Left ventricle myocardium inferior (tissue), 1 donor: Measurements from ENCODE around the gene CTCF. TPM values are rescaled to one million over a fixed set of nuclear protein-coding genes. Genes with fewer than 3 reads are reported as not detected.
A peak's percentile ranks its signal among the peaks of the same experiment; 100 is the strongest.

ENCODE experiments used
- DNase-seq: peaks from one replicate; pipeline ENCODE4 v3.0.0-alpha.2; 2020
- H3K27ac ChIP-seq: fragments of 200-600 bp; replicated peaks from 2 replicates; pipeline ENCODE4 v1.8.0; 2021
- H3K27me3 ChIP-seq: fragments of 200-600 bp; 2 replicates; pipeline ENCODE4 v1.8.0; 2021; ENCODE audit warnings: low read depth
- H3K36me3 ChIP-seq: fragments of 200-600 bp; 2 replicates; pipeline ENCODE4 v1.8.0; 2021
- H3K4me1 ChIP-seq: fragments of 200-600 bp; 2 replicates; pipeline ENCODE4 v1.8.0; 2021
- H3K4me3 ChIP-seq: fragments of 200-600 bp; 2 replicates; pipeline ENCODE4 v1.8.0; 2021; ENCODE audit warnings: mild to moderate bottlenecking, moderate library complexity
- H3K9me3 ChIP-seq: fragments of 200-600 bp; replicated peaks from 2 replicates; pipeline ENCODE4 v1.8.0; 2021
- CTCF ChIP-seq: fragments of 200-600 bp; IDR thresholded peaks from 2 replicates; pipeline ENCODE4 v1.8.0; 2021; ENCODE audit warnings: antibody characterized with exemption, mild to moderate bottlenecking, borderline replicate concordance
- intact Hi-C: fragments of 100-400 bp; cut with micrococcal nuclease; formaldehyde crosslinking; loops from one replicate; pipeline ENCODE4 v1.11.0; 2022
- total RNA-seq: library from RNA; stranded (reverse); fragmentation: NEBNext Ultra II Directional; extraction: Animal tissue kit (Norgen Biotek cat#: 25700); gene quantifications from one replicate; pipeline ENCODE4 v1.2.1, GENCODE V29; 2021
- donor health status: DM: no; HTN: yes; CAD: no; lungs with severe emphysema.

CTCF gene
- total RNA-seq, 1 donor from 2014 or later, result 26.1 TPM

DNA sequence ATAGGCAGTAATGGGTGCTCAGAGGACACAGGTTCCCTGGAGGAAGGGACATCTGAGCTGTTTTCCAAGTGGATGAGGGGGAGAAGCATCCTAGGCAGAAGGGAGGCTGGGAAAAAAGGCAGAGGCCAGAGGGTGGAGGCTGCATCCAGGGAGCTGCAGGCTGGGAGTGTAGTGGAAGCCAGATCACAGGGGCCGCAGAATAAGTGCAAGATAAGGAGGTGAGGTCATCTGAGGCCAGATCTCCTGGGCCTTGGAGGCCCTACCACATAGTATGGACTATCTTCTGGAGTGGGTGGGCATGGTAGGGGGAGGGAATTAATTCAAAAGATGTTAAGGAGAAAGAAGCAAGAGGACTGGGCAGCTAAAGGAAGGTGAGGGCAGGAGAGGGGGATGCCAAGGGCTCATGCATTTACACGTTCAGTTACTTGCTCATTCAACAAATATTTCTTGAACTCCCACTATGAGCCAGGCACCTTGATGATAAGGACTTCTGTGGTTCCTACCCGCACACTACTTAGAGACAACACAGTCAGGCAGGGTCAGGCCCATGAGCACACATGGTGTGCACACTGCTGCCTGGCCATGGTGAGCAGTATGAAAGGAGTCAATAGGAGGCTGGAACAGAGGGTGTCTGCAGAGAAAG is 36.1 kb upstream of the CTCF start:
- Histone ChIP-seq H3K27ac (no peak overlapping the region), H3K4me1 (peaks cover 55% of the 10 kb centered on the region), H3K9me3 (no peaks in the 10 kb centered on the region), H3K36me3 (no peaks in the 10 kb centered on the region), H3K4me3 (no peak overlapping the region), H3K27me3 (no peaks in the 10 kb centered on the region)
- intact Hi-C loops, result no loop called here
- DNase-seq, result no peak
- TF ChIP-seq CTCF, result no peak

DNA sequence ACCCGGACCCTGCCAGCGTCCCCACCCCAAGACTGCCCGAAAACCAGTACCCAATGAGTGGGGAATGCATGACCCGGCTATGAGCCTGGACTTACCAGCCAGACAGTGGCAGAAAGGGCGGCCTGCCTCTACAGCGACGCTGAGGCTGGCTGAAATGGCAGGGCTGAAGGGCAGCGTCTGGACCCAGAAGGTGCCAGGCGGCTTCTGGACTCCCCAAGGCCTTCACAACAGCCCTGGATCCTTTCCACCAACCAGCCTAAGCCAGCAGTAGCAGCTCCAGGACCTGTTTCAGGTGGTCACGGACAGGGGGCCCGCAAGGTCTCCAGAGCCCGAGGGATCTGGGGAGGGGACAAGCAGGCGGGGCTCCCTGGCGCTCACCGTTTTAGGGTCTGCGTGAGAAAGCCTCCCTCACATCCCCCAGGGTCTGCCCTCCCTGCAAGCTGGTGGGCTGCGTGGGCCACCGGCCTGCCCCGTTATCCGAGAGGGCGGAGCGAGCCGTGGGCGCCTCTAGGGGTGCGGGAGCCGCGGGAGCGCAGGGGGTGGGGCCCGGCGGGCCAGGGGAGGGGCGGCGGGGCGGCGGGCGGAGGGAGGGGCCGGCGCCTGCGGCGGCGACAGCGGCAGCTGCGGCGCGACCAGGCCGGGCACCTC is 34.0 kb upstream of the CTCF start, which contains the start of gene RIPOR1:
RIPOR1 (plus strand) TSS at position 608 of the 648 bp plus-strand sequence. CDS start 9,618 bp downstream, outside the sequence.
- intact Hi-C loops, result no loop called here
- H3K4me1 ChIP-seq, result peaks cover 68% of the 10 kb centered on the region
- H3K27me3 ChIP-seq, result no peaks in the 10 kb centered on the region
- no peaks in the 10 kb centered on the region for H3K9me3 ChIP-seq
- TF ChIP-seq CTCF, result no peak
- H3K27ac ChIP-seq, result peak within 1 kb of the TSS; percentile 95
- no peaks in the 10 kb centered on the region for H3K36me3 ChIP-seq
- H3K4me3 ChIP-seq, result peak within 1 kb of the TSS; percentile 88
- DNase-seq, result peak; percentile 75

DNA sequence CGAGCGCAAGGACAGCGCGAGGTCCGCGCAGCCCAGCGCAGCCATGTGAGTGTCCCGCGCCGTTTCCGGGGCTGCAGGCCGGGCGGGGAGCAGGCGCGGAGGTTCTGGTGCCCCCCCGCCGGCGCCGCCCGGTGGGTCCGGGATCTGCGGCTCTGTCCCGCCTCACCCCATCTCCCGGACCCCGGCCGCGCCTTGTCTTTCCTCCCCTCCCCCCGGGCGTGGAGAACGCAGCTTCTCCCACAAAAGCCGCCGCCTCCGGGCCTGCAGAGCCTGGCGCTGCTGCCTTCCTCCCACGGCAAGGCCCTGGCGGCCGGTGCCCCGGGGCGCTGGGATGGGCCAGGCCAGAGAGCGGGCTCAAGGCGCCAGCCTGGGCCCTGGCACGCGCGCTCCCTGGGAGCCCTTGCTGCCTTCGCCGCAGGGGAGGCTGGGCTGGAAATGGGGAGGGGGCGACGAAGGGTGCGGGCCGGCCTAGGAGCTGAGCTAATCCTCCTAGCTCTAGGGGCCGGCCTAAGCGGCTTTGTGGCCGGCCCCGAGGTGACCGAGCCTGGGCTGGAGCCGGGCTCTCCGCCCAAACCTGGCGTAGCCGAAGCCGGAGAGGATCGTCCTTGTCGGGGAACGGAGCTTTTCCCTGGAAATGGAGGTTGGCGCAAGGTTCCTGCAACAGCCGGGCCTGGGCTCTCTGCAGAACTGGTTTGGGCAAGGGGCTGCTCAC is 33.3 kb upstream of the CTCF start:
- H3K36me3 ChIP-seq, result no peaks in the 10 kb centered on the region
- H3K27me3 ChIP-seq, result no peaks in the 10 kb centered on the region
- peak; percentile 58 for DNase-seq
- TF ChIP-seq CTCF, result no peak
- intact Hi-C loops, result no loop called here
- H3K4me3 ChIP-seq, result peak overlapping the region; percentile 88
- peak overlapping the region; percentile 95 for H3K27ac ChIP-seq
- peaks cover 75% of the 10 kb centered on the region for H3K4me1 ChIP-seq
- no peaks in the 10 kb centered on the region for H3K9me3 ChIP-seq

DNA sequence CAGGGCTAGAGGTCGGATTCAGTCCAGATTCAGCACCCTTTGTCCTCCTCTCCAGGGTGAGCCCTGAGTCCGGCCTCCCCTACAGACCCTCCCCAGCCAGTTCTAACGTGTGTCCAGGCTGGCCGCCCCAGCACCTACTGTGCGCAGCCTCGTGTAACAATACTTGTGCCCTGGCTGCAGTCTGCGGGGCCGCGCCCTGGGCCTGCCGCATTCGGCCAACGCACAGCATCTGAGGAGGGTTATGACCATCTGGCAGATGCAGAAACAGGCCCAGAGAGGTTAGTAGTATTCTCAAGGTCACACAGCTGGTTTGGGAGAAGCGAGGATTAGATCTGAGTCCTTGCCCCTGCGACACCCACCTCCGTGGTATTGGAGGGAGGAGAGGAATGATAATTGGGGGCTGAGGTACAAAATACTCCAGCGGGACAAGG is 32.7 kb upstream of the CTCF start:
- intact Hi-C loops, result no loop called here
- Histone ChIP-seq H3K27ac (peak overlapping the region; percentile 95), H3K27me3 (no peaks in the 10 kb centered on the region), H3K36me3 (no peaks in the 10 kb centered on the region), H3K4me3 (peak overlapping the region; percentile 88), H3K4me1 (peaks cover 81% of the 10 kb centered on the region), H3K9me3 (no peaks in the 10 kb centered on the region)
- TF ChIP-seq CTCF, result no peak
- DNase-seq, result no peak

DNA sequence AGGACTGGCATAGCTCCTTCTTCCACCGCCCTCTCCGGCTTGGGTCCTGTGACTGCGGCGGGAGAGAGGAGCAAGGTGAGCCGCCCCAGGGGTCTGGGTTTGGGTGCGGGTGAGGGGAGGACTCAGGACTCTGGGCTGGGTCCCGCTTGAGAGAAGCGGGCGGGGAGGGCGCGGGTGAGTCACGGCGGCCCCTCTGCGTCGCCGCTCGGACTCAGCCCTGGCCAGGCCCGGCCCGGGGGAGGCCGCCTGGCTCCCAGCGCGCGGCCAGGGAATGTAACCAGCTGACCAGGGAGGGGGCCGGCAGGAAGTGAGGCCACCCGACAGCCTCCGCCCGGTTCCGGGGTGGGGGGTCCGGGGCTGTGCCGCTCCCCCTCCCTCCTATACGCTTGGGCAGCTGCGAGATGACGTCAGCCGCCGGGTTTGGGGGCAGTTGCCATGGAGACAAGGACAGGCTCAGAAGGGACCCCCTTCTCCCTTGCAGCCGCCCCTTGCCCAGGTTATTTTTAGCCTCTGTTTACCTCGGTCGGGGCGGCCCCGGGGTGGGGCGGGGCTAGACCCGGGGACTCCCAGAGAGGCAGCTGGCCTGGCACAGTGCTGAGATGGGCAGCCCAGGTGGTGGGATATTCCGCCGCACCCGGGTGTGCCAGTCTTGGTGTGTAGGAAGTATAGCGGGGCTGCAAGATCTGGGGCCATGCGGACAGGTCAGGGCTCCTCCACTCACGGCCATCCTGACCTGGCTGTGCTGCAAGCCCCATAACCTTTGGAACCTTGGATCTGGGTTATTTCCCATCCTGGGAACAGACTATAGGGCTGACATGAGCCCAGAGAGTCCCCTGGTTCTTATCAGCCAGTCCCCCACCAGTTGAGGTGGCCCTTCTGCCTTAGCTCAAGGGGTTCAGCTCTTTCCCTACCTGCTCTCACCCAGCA is 32.0 kb upstream of the CTCF start:
- intact Hi-C loops, result no loop called here
- DNase-seq, result peak; percentile 82

More for the DNA sequence above, 32.0 kb upstream of the CTCF start:
- no peaks in the 10 kb centered on the region for H3K9me3 ChIP-seq
- H3K4me3 ChIP-seq, result peak overlapping the region; percentile 88
- TF ChIP-seq CTCF, result no peak
- H3K27ac ChIP-seq, result peak overlapping the region; percentile 95
- peaks cover 85% of the 10 kb centered on the region for H3K4me1 ChIP-seq
- H3K27me3 ChIP-seq, result no peaks in the 10 kb centered on the region
- H3K36me3 ChIP-seq, result no peaks in the 10 kb centered on the region
